GM10266 (cell line): Measurements from ENCODE around the gene KCNQ5.
"Not testable (repeated sequence)": the region's sequence is repeated elsewhere in the genome, so short reads cannot be mapped to it uniquely, and the experiment has no call there.

Experiments used
- DNase-seq: peaks from one replicate; pipeline ENCODE4 v3.0.0; 2012; ENCODE audit errors: extremely low spot score
- TF ChIP-seq, protein P1 (sequence below): IDR thresholded peaks from 2 replicates; pipeline ENCODE4 v1.5.1; 2012; ENCODE audit warnings: mild to moderate bottlenecking, low read depth; ENCODE audit not compliant: control insufficient read depth, insufficient read depth; ENCODE audit errors: missing control alignments

Gene KCNQ5

DNA sequence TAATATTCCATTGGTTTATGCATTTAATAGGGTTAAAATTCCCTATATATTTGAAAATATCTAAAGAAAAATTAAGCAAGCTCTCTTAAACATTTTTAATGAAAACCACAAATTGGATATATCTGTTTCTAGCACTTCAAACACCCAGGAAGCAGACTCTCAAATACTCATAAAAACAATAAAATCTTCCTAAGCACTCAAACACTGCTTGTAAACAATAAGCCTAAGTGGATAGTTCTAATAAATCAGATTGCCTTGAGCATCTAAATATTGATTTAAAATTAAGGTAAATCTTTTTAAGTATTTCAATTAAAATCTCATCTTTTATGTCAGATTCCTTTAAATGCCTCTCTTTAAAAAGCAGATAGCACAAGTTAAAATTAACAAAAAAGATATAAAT lies 254.4 kb downstream of the KCNQ5 start:
- DNase-seq = no peak
- TF ChIP-seq, protein P1, sequence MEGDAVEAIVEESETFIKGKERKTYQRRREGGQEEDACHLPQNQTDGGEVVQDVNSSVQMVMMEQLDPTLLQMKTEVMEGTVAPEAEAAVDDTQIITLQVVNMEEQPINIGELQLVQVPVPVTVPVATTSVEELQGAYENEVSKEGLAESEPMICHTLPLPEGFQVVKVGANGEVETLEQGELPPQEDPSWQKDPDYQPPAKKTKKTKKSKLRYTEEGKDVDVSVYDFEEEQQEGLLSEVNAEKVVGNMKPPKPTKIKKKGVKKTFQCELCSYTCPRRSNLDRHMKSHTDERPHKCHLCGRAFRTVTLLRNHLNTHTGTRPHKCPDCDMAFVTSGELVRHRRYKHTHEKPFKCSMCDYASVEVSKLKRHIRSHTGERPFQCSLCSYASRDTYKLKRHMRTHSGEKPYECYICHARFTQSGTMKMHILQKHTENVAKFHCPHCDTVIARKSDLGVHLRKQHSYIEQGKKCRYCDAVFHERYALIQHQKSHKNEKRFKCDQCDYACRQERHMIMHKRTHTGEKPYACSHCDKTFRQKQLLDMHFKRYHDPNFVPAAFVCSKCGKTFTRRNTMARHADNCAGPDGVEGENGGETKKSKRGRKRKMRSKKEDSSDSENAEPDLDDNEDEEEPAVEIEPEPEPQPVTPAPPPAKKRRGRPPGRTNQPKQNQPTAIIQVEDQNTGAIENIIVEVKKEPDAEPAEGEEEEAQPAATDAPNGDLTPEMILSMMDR = no peak

DNA sequence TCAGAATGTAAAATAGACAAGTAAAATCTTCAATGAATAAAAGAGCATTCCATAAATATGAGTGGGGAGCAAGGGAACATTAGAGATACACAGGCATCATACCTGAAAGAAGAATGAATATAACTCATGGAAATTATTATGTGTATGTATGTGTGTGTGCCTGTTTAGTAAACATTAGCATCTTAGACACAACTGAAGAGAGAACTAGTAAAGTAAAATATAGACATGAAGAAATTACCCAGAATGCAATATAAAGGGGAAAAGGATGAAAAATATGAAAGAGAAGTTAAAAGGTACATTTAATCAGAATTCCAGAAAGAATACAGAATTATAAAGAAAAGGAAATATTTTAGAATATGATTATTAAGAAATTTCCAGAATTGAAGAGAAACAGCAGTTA lies 264.3 kb downstream of the KCNQ5 start:
- DNase-seq = no peak
- TF ChIP-seq, protein P1 = no peak

DNA sequence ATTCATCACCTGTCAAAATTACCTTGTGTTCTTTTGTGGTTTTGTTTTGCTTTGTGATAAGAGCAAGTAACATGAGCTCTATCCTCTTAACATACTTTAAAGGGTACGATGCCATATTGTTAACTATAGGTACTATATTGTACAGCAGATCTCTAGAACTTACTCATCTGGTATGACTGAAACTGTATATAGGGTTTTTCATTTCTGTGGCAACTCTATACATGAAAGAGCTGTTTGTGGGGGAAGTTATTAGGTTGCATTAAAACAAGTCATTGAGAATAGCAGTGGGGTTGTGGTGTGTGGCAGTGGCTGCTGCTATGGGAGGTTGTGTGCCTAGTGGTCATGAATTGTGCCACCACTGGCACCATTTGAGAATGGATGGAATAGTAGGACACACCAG lies 268.4 kb downstream of the KCNQ5 start:
- no peak for DNase-seq
- TF ChIP-seq, protein P1 = no peak

DNA sequence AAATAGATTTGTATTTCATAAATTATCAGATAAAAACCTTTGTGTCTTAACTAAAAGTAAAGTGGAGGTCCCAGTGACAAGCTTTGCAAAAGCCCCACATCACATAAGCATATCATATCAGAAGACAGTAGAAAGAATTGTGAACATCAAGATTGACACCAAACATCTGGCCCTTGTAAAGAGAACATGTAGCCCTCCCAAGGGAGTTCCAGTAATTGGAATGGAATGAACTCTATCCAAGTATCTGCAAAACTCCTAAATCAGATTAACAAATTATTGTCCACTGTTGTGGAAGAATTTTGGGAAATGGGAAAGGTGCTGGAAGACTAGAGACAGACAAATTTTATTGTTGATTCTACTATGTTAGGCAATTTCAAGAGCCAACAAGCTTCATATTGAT lies 268.8 kb downstream of the KCNQ5 start:
- TF ChIP-seq, protein P1 = no peak
- DNase-seq = no peak

DNA sequence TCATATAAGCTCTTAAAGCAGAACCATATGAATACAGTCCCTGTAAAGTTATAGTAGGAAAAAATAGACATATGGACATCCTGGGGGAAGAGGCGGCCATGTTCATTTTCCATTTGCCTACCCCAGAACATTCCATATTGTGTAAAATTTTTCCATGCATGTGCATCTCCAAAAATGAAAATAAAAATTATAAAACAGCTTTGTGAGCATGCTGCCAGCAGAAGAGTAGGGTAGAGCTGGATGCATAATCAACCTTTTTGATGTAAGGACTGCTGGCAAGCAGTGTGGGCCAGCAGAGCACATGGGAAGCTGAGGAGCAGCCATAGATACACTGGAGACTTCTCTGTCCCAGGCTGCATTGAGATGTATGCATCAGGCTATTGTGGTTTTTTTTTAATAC lies 271.0 kb downstream of the KCNQ5 start:
- TF ChIP-seq, protein P1 = no peak
- DNase-seq = no peak

DNA sequence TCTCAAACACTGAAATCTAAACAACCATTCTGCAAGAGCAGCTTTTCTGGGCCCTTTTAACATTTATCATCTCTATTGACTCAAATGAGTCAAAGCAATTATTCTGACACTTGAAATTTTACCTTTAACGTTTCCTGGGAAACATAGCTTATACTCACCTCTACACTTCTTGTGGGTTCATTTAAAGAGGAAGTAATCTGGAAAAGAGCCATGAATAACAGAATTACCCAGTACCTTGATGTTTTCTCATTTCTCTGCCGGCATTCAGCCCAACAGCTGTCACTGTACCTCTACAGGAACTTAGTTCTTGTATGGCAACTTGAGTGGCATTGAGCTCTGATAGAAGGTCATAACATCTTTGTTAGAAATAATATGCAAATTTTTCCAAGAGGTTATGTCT lies 272.2 kb downstream of the KCNQ5 start:
- TF ChIP-seq, protein P1 = no peak
- DNase-seq = no peak

DNA sequence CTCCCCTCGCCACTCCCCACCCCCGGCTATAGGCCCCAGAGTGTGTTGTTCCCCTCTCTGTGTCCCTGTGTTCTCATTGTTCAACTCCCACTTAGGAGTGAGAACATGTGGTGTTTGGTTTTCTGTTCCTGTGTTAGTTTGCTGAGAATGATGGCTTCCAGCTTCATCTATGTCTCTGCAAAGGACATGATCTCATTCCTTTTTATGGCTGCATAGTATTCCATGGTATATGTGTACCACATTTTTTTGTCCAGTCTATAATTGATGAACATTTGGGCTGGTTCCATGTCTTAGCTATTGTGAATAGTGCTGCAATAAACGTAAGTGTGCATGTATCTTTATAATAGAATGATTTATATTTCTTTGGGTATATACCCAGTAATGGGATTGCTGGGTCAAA lies 276.4 kb downstream of the KCNQ5 start:
- DNase-seq = not testable (repeated sequence)

DNA sequence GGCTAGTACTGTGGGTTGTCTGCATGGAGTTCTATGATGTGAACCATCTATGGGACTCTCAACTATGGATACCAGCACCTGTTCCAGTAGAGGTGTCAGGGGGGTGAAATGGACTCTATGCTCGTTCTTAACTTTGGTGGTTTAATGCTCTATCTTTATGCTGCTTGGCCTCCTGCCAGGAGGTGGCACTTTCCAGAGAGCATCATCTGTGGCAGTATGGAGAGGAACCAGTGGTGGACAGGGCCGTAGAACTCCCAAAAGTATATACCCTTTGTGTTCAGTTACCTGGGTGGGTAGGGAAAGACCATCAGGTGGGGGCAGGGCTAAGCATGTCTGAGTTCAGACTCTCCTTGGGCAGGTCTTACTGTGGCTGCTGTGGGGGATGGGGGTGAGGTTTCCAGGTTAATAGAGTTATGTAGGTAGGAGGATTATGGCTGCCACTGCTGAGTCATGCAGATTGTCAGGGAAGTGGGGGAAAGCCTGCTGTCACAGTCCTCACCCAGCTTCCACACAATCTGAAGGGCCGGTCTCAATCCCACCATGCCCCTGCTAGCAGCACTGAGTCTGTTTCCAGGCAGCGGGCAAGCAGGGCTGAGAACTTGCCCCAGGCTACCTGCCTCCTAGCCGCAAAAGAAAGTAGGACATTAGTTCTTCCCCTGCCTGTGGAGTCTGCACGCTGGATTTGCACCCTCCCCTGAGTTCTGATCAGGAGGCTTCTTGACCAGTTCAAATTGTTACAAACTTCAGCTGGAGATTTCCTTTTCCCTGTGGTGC lies 284.0 kb downstream of the KCNQ5 start:
- DNase-seq = no peak
- TF ChIP-seq, protein P1 = no peak
